ENCODE data around the gene GYS2.
"Not testable (repeated sequence)": the region's sequence is repeated elsewhere in the genome, so short reads cannot be mapped to it uniquely, and the experiment has no call there.

Gene GYS2

GRCh38 chr12:21604245-21605101 is at the start of gene GYS2:
Gene GYS2, minus strand, starts transcription at chr12:21604847. Its CDS starts 255 bp downstream, at chr12:21604592.
- no peaks in the 10 kb centered on the region for H3K36me3 ChIP-seq (ENCODE audit: control insufficient read depth, insufficient read depth, low read length)
- H3K27me3 ChIP-seq (ENCODE audit: control insufficient read depth, insufficient read depth, low read length), result no peaks in the 10 kb centered on the region; the same call in 1 of the 2 replicates
- peaks cover 16% of the 10 kb centered on the region; the same call in 1 of the 2 replicates for H3K4me1 ChIP-seq (ENCODE audit: control insufficient read depth, insufficient read depth, low read length)
- H3K27ac ChIP-seq (ENCODE audit: low read depth, low read length), result no peak within 1 kb of the TSS
- no peaks in the 10 kb centered on the region for H3K9me3 ChIP-seq (ENCODE audit: control insufficient read depth, insufficient read depth, low read depth, low read length)
- H3K4me3 ChIP-seq (ENCODE audit: low read depth, low read length), result no peak within 1 kb of the TSS
- no peak within 1 kb of the TSS for H3K9ac ChIP-seq (ENCODE audit: low read length)

GRCh38 chr12:21651821-21652220 is 47.2 kb upstream of the GYS2 start:
- Histone ChIP-seq H3K9ac (ENCODE audit: low read length) (no peak overlapping the region), H3K4me3 (ENCODE audit: low read depth, low read length) (no peak overlapping the region), H3K27me3 (ENCODE audit: control insufficient read depth, insufficient read depth, low read length) (no peaks in the 10 kb centered on the region), H3K36me3 (ENCODE audit: control insufficient read depth, insufficient read depth, low read length) (peaks cover 88% of the 10 kb centered on the region), H3K27ac (ENCODE audit: low read depth, low read length) (no peak overlapping the region), H3K9me3 (ENCODE audit: control insufficient read depth, insufficient read depth, low read depth, low read length) (no peaks in the 10 kb centered on the region), H3K4me1 (ENCODE audit: control insufficient read depth, insufficient read depth, low read length) (peaks cover 44% of the 10 kb centered on the region)

GRCh38 chr12:21650997-21651396 is 46.4 kb upstream of the GYS2 start:
- Histone ChIP-seq H3K27me3 (ENCODE audit: control insufficient read depth, insufficient read depth, low read length) (no peaks in the 10 kb centered on the region), H3K9me3 (ENCODE audit: control insufficient read depth, insufficient read depth, low read depth, low read length) (no peaks in the 10 kb centered on the region), H3K9ac (ENCODE audit: low read length) (no peak overlapping the region), H3K27ac (ENCODE audit: low read depth, low read length) (no peak overlapping the region), H3K36me3 (ENCODE audit: control insufficient read depth, insufficient read depth, low read length) (peaks cover 96% of the 10 kb centered on the region), H3K4me3 (ENCODE audit: low read depth, low read length) (0 out of 2 replicates have a peak overlapping the region, but pooled peaks have one; percentile 12), H3K4me1 (ENCODE audit: control insufficient read depth, insufficient read depth, low read length) (peaks cover 48% of the 10 kb centered on the region)

GRCh38 chr12:21649034-21649433 is 44.4 kb upstream of the GYS2 start:
- Histone ChIP-seq H3K9ac (ENCODE audit: low read length) (no peak overlapping the region), H3K9me3 (ENCODE audit: control insufficient read depth, insufficient read depth, low read depth, low read length) (no peaks in the 10 kb centered on the region), H3K4me1 (ENCODE audit: control insufficient read depth, insufficient read depth, low read length) (peaks cover 49% of the 10 kb centered on the region), H3K4me3 (ENCODE audit: low read depth, low read length) (no peak overlapping the region), H3K27me3 (ENCODE audit: control insufficient read depth, insufficient read depth, low read length) (no peaks in the 10 kb centered on the region), H3K36me3 (ENCODE audit: control insufficient read depth, insufficient read depth, low read length) (peaks cover 97% of the 10 kb centered on the region), H3K27ac (ENCODE audit: low read depth, low read length) (no peak overlapping the region)

GRCh38 chr12:21648378-21648777 is 43.7 kb upstream of the GYS2 start:
- Histone ChIP-seq H3K9ac (ENCODE audit: low read length) (no peak overlapping the region), H3K9me3 (ENCODE audit: control insufficient read depth, insufficient read depth, low read depth, low read length) (no peaks in the 10 kb centered on the region), H3K36me3 (ENCODE audit: control insufficient read depth, insufficient read depth, low read length) (peaks cover 97% of the 10 kb centered on the region), H3K27ac (ENCODE audit: low read depth, low read length) (no peak overlapping the region), H3K4me1 (ENCODE audit: control insufficient read depth, insufficient read depth, low read length) (peaks cover 49% of the 10 kb centered on the region), H3K27me3 (ENCODE audit: control insufficient read depth, insufficient read depth, low read length) (no peaks in the 10 kb centered on the region), H3K4me3 (ENCODE audit: low read depth, low read length) (no peak overlapping the region)

GRCh38 chr12:21647179-21647578 is 42.5 kb upstream of the GYS2 start:
- H3K4me1 ChIP-seq (ENCODE audit: control insufficient read depth, insufficient read depth, low read length), result peaks cover 46% of the 10 kb centered on the region
- peaks cover 97% of the 10 kb centered on the region for H3K36me3 ChIP-seq (ENCODE audit: control insufficient read depth, insufficient read depth, low read length)
- no peak overlapping the region for H3K27ac ChIP-seq (ENCODE audit: low read depth, low read length)
- H3K4me3 ChIP-seq (ENCODE audit: low read depth, low read length), result no peak overlapping the region
- no peak overlapping the region for H3K9ac ChIP-seq (ENCODE audit: low read length)
- H3K27me3 ChIP-seq (ENCODE audit: control insufficient read depth, insufficient read depth, low read length), result no peaks in the 10 kb centered on the region
- no peaks in the 10 kb centered on the region for H3K9me3 ChIP-seq (ENCODE audit: control insufficient read depth, insufficient read depth, low read depth, low read length)

GRCh38 chr12:21645041-21645500 is 40.4 kb upstream of the GYS2 start:
- Histone ChIP-seq H3K4me1 (ENCODE audit: control insufficient read depth, insufficient read depth, low read length) (peaks cover 35% of the 10 kb centered on the region), H3K27ac (ENCODE audit: low read depth, low read length) (peak overlapping the region; percentile 32; the same call in 1 of the 2 replicates), H3K36me3 (ENCODE audit: control insufficient read depth, insufficient read depth, low read length) (peaks cover 96% of the 10 kb centered on the region), H3K9ac (ENCODE audit: low read length) (peak overlapping the region; percentile 66), H3K4me3 (ENCODE audit: low read depth, low read length) (peak overlapping the region; percentile 8; the same call in 1 of the 2 replicates)
- not testable (repeated sequence) for H3K27me3 ChIP-seq (ENCODE audit: control insufficient read depth, insufficient read depth, low read length); H3K9me3 ChIP-seq (ENCODE audit: control insufficient read depth, insufficient read depth, low read depth, low read length)

GRCh38 chr12:21644516-21644915 is 39.9 kb upstream of the GYS2 start:
- Histone ChIP-seq H3K9me3 (ENCODE audit: control insufficient read depth, insufficient read depth, low read depth, low read length) (no peaks in the 10 kb centered on the region), H3K9ac (ENCODE audit: low read length) (no peak overlapping the region), H3K27ac (ENCODE audit: low read depth, low read length) (peak overlapping the region; percentile 50; the same call in 1 of the 2 replicates), H3K27me3 (ENCODE audit: control insufficient read depth, insufficient read depth, low read length) (no peaks in the 10 kb centered on the region), H3K4me1 (ENCODE audit: control insufficient read depth, insufficient read depth, low read length) (peaks cover 35% of the 10 kb centered on the region), H3K4me3 (ENCODE audit: low read depth, low read length) (no peak overlapping the region), H3K36me3 (ENCODE audit: control insufficient read depth, insufficient read depth, low read length) (peaks cover 95% of the 10 kb centered on the region)

GRCh38 chr12:21643758-21644157 is 39.1 kb upstream of the GYS2 start:
- Histone ChIP-seq H3K27ac (ENCODE audit: low read depth, low read length) (peak overlapping the region; percentile 50; the same call in 1 of the 2 replicates), H3K4me1 (ENCODE audit: control insufficient read depth, insufficient read depth, low read length) (peaks cover 34% of the 10 kb centered on the region), H3K36me3 (ENCODE audit: control insufficient read depth, insufficient read depth, low read length) (peaks cover 95% of the 10 kb centered on the region), H3K9ac (ENCODE audit: low read length) (no peak overlapping the region), H3K4me3 (ENCODE audit: low read depth, low read length) (no peak overlapping the region), H3K27me3 (ENCODE audit: control insufficient read depth, insufficient read depth, low read length) (no peaks in the 10 kb centered on the region), H3K9me3 (ENCODE audit: control insufficient read depth, insufficient read depth, low read depth, low read length) (no peaks in the 10 kb centered on the region)

- Histone ChIP-seq H3K27ac (ENCODE audit: low read depth, low read length) (0 out of 2 replicates have a peak overlapping the region, but pooled peaks have one; percentile 29), H3K36me3 (ENCODE audit: control insufficient read depth, insufficient read depth, low read length) (peaks cover 95% of the 10 kb centered on the region), H3K4me1 (ENCODE audit: control insufficient read depth, insufficient read depth, low read length) (peaks cover 29% of the 10 kb centered on the region), H3K27me3 (ENCODE audit: control insufficient read depth, insufficient read depth, low read length) (no peaks in the 10 kb centered on the region), H3K4me3 (ENCODE audit: low read depth, low read length) (no peak overlapping the region), H3K9ac (ENCODE audit: low read length) (no peak overlapping the region), H3K9me3 (ENCODE audit: control insufficient read depth, insufficient read depth, low read depth, low read length) (no peaks in the 10 kb centered on the region)
Measured at GRCh38 chr12:21642707-21643389, 38.2 kb upstream of the GYS2 start.

All from HUES6 (cell line).